K562 (cell line): ENCODE measurements around the gene JAM2. TPM values are rescaled to one million over a fixed set of nuclear protein-coding genes. Genes with fewer than 3 reads are reported as not detected.
"Not testable (repeated sequence)": the region's sequence is repeated elsewhere in the genome, so short reads cannot be mapped to it uniquely, and the experiment has no call there.

Experiments
- ATAC-seq: fragments of 200-7000 bp; cut with Tn5 transposase; 3 replicates; pipeline ENCODE4 v1.9.1; 2020; ENCODE audit warnings: moderate library complexity
- BruUV-seq: library from RNA; stranded (reverse); fragments of 400-500 nt; replicated peaks from 2 replicates; lab custom pipeline; 2021; lab: Mats Ljungman, UMichigan
- CTCF ChIA-PET: fragments of 300-600 bp; formaldehyde crosslinking; extraction: SDS; loops from one replicate; lab custom pipeline; 2021; ENCODE audit warnings: low intra/inter-chr PET ratio; lab: Yijun Ruan, JAX
- POLR2A ChIA-PET: fragments of 300-600, 350-650 bp; sonication (Branson Sonifier 250); formaldehyde crosslinking; extraction: SDS; loops from one replicate; lab custom pipeline; 2021; ENCODE audit warnings: antibody characterized with exemption, inconsistent platforms; lab: Yijun Ruan, JAX
- DNase-seq, 4 experiments: peaks; one replicate each; pipeline versions ENCODE4 v3.0.0 to v3.0.0-alpha.2; 2011 to 2018; ENCODE audit warnings: low spot score in 3 of 4, mixed read lengths in 3 of 4; ENCODE audit errors: extremely low read depth in 1 of 4
- FAIRE-seq: peaks from 2 replicates; lab custom pipeline; 2011; peaks lifted over from hg19 to GRCh38; lab: Jason Lieb, UNC
- H2AFZ ChIP-seq: 2 replicates; pipeline ENCODE4 v1.6.0; 2011; ENCODE audit warnings: low read depth, low read length, control low read depth, inconsistent platforms
- H3K27ac ChIP-seq: fragments of 200-600 bp; 3 replicates; pipeline ENCODE4 v1.8.0; 2011; ENCODE audit warnings: low read depth, mild to moderate bottlenecking, control low read depth, inconsistent platforms, low read length, moderate library complexity, mixed read lengths; ENCODE audit errors: extremely low read depth
- H3K27me3 ChIP-seq, 2 experiments: fragments of 300-600 bp in 1 of 2; 2 replicates in 1 of 2; 3 replicates in 1 of 2; pipeline versions ENCODE4 v1.6.0 to v1.8.0; 2011; ENCODE audit warnings: inconsistent platforms in 2 of 2, low read length in 2 of 2, mild to moderate bottlenecking in 1 of 2, mixed read lengths in 1 of 2, moderate library complexity in 1 of 2; ENCODE audit not compliant: control insufficient read depth in 2 of 2, insufficient read depth in 2 of 2
- H3K36me3 ChIP-seq: fragments of 300-600 bp; 3 replicates; pipeline ENCODE4 v1.8.0; 2011; ENCODE audit warnings: mild to moderate bottlenecking, low read length, inconsistent platforms; ENCODE audit not compliant: control insufficient read depth, insufficient read depth
- H3K4me1 ChIP-seq, 2 experiments: fragments of 200-600 bp in 1 of 2; replicated peaks in 1 of 2; 2 replicates in 1 of 2; 3 replicates in 1 of 2; pipeline versions ENCODE4 v1.5.1 to v1.8.0; 2011; ENCODE audit warnings: inconsistent platforms in 2 of 2, low read length in 2 of 2, mild to moderate bottlenecking in 1 of 2, mixed read lengths in 1 of 2, moderate library complexity in 1 of 2; ENCODE audit not compliant: control insufficient read depth in 2 of 2, insufficient read depth in 2 of 2
- H3K4me2 ChIP-seq: 2 replicates; pipeline ENCODE4 v1.6.1; 2011; ENCODE audit warnings: low read length, control low read depth, inconsistent platforms, mixed read lengths; ENCODE audit not compliant: insufficient read depth
- H3K4me3 ChIP-seq: fragments of 200-600 bp; sonication (generic), shearing (Covaris generic); 2 replicates; pipeline ENCODE4 v1.5.1; 2016; ENCODE audit warnings: control low read depth, inconsistent platforms
- H3K79me2 ChIP-seq: fragments of 200-600 bp; 3 replicates; pipeline ENCODE4 v1.8.0; 2011; ENCODE audit warnings: low read length, inconsistent platforms; ENCODE audit not compliant: control insufficient read depth, insufficient read depth
- H3K9ac ChIP-seq, 2 experiments: 2 replicates each; pipeline versions ENCODE4 v1.6.0 to v1.6.1; 2011; ENCODE audit warnings: low read depth in 2 of 2, low read length in 2 of 2, control low read depth in 1 of 2, inconsistent platforms in 1 of 2, mild to moderate bottlenecking in 1 of 2, mixed read lengths in 1 of 2; ENCODE audit not compliant: insufficient read depth in 1 of 2
- H3K9me1 ChIP-seq: one replicate; pipeline ENCODE4 v1.6.0; 2011; ENCODE audit warnings: inconsistent platforms, mild to moderate bottlenecking, low read length, moderate library complexity; ENCODE audit not compliant: control insufficient read depth, insufficient read depth
- H3K9me3 ChIP-seq: replicated peaks from 2 replicates; pipeline ENCODE4 v1.5.1; 2011; ENCODE audit warnings: low read depth, low read length, inconsistent platforms; ENCODE audit not compliant: control insufficient read depth, insufficient read depth
- H4K20me1 ChIP-seq: replicated peaks from 2 replicates; pipeline ENCODE4 v1.6.1; 2011; ENCODE audit warnings: low read length, inconsistent platforms, mixed read lengths; ENCODE audit not compliant: control insufficient read depth, insufficient read depth
- NFIC ChIP-seq: fragments of 450-650 bp; IDR thresholded peaks from 2 replicates; pipeline ENCODE4 v1.6.1; 2017; ENCODE audit warnings: mild to moderate bottlenecking, inconsistent platforms
- ZNF224 ChIP-seq: sonication (generic); formaldehyde crosslinking; IDR thresholded peaks from 2 replicates; pipeline ENCODE4 v1.8.0; 2022; ENCODE audit warnings: mild to moderate bottlenecking, missing genetic modification reagents
- WGBS: fragments of 100-300 bp; shearing (Covaris generic); methylation state at CpG from one replicate; pipeline ENCODE4 v1.1.6; 2016; ENCODE audit warnings: low coverage, mixed read lengths; ENCODE audit not compliant: insufficient coverage; ENCODE audit errors: missing lambda C conversion rate; 5-methylcytosine and 5-hydroxymethylcytosine counted together
- in situ Hi-C: fragments of 300-500 bp; cut with MboI; formaldehyde crosslinking; loops from 4 replicates; pipeline ENCODE4 v1.15.0; 2018; ENCODE audit warnings: inconsistent platforms, mixed read lengths
- intact Hi-C: fragments of 100-400 bp; cut with micrococcal nuclease; formaldehyde crosslinking; loops from 2 replicates; pipeline ENCODE4 v1.14.2; 2022
- polyA plus RNA-seq, 8 experiments: library from polyadenylated mRNA; depleted of rRNA in 4 of 8; stranded (reverse) in 5 of 8; unstranded in 3 of 8; fragments of >200 nt; fragmentation: Nextera tagmentation in 2 of 8; fragmentation: Illumina TruSeq in 1 of 8; extraction: Ambion mirVana in 2 of 8; extraction: Trizol in 1 of 8; gene quantifications; 2 replicates each; pipeline versions ENCODE4 v1.2.1 to v1.2.3, GENCODE V29; 2011 to 2014; ENCODE audit warnings: inconsistent platforms in 1 of 8, missing spikeins in 1 of 8
- total RNA-seq, 7 experiments: library from RNA; depleted of rRNA in 6 of 7; stranded (reverse); fragments of >200 nt in 6 of 7; fragmentation: Illumina TruSeq in 2 of 7; extraction: Trizol in 2 of 7; gene quantifications; 2 replicates each; pipeline versions ENCODE4 v1.2.1 to v1.2.3, GENCODE V29; 2011 to 2021; ENCODE audit warnings: low replicate concordance in 1 of 7

The JAM2 gene
- total and polyA plus RNA-seq, 9 of the 15 experiments (the other 6 are each of a cell fraction or from before 2014, with no cell fraction given) = 0.03 to 0.08 (median 0.07) TPM; not detected in 6

DNA sequence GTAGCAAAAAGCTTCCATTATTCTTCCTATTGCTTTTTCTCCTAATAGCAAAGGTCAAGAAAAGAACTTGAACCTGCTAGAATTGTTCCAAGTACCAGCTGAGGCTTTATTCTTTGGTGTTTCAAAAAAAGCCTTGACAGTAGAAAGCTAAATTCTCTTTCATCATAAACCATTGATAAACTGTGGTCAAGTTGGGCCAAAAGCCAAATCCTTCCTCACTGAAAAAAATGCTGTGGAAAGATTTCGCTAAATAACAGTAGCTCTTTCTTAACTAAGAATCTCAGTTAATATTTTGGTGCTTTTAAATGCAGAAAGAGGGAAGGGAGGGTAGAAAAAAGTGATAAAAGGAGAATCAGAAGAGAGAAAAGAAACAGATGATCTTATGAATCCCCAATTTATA lies 14.0 kb upstream of the JAM2 start:
- WGBS = 0% methylated on average over 1 of the region's 1 CpG

DNA sequence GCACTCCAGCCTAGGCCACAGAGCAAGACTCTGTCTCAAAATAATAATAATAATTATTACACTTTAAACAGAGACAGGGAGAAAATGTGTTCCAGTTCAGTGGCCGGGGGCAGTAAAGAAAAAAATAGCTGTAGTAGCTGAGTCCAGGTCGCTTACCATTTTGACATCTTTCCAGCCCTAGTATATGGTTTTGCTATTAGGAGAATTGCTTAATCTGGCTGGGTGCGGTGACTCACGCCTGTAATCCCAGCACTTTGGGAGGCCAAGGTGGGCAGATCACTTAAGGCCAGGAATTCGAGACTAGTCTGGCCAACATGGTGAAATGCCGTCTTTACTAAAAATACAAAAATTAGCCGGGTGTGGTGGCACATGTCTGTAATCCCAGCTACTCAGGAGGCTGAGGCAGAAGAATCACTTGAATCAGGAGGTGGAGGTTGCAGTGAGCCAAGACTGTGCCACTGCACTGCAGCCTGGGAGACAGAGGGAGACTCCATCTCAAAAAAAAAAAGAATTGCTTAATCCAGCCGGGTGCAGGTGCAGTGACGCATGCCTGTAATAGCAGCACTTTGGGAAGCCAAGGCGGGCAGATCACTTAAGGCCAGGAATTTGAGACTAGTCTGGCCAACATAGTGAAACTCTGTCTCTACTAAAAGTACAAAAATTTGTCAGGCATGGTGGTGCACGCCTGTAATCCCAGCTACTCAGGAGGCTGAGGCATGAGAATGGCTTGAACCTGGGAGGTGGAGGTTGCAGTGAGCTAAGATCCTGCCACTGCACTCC lies 13.1 kb upstream of the JAM2 start:
- H3K27me3 ChIP-seq, intact Hi-C loops, in situ Hi-C loops, H3K4me2 ChIP-seq, H3K36me3 ChIP-seq, POLR2A ChIA-PET, H3K9me3 ChIP-seq, H3K79me2 ChIP-seq, H3K27ac ChIP-seq, CTCF ChIA-PET, H4K20me1 ChIP-seq, H3K4me3 ChIP-seq, FAIRE-seq, BruUV-seq, DNase-seq, H3K9ac ChIP-seq, H3K4me1 ChIP-seq, ATAC-seq, H3K9me1 ChIP-seq, H2AFZ ChIP-seq: not testable (repeated sequence)
- WGBS = 4% methylated on average over 11 of the region's 11 CpGs

More for the DNA sequence above, 14.0 kb upstream of the JAM2 start:
- H3K4me3 ChIP-seq = no peak overlapping the region
- no TSS peak for BruUV-seq
- DNase-seq (no peak), FAIRE-seq (peak; percentile 15), ATAC-seq (no peak)
- no peak overlapping the region for H2AFZ ChIP-seq
- no peak overlapping the region for H3K4me2 ChIP-seq
- ChIA-PET POLR2A (interaction anchor here (0.6 to 0.7 kb wide), 3 partner anchors 10 to 888 kb away, joined by 3 read pairs; no protein-coding TSS in a partner anchor), CTCF (no interaction called here)
- no peaks in the 10 kb centered on the region for H3K36me3 ChIP-seq
- intact Hi-C loops = no loop called here
- in situ Hi-C loops = no loop called here
- no peaks in the 10 kb centered on the region; a peak in 1 of 5 replicates for H3K27me3 ChIP-seq
- TF ChIP-seq NFIC = peak; percentile 79
- no peak for TF ChIP-seq ZNF224 (CRISPR knock-in tag)
- H3K9ac ChIP-seq = no peak overlapping the region
- no peaks in the 10 kb centered on the region for H3K9me1 ChIP-seq
- H3K79me2 ChIP-seq = no peaks in the 10 kb centered on the region
- no peaks in the 10 kb centered on the region for H3K4me1 ChIP-seq
- H4K20me1 ChIP-seq = no peaks in the 10 kb centered on the region
- H3K27ac ChIP-seq = no peak overlapping the region
- H3K9me3 ChIP-seq = no peaks in the 10 kb centered on the region
